Kidney (tissue), 14 donors: ENCODE measurements around the gene SULT4A1. TPM values are rescaled to one million over a fixed set of nuclear protein-coding genes. Genes with fewer than 3 reads are reported as not detected.
A peak's percentile ranks its signal among the peaks of the same experiment; 100 is the strongest.

Source experiments
- DNase-seq, 5 donors: peaks; one replicate each; pipeline ENCODE4 v3.0.0-alpha.2; 2013 to 2020
- FAIRE-seq: peaks from 2 replicates; lab custom pipeline; 2012; peaks lifted over from hg19 to GRCh38; lab: Jason Lieb, UNC
- H3K27ac ChIP-seq, 2 donors: one replicate each; pipeline ENCODE4 v1.7.0; 2013; ENCODE audit warnings: low read depth in 2 of 2, low read length in 2 of 2, inconsistent platforms in 1 of 2
- H3K27me3 ChIP-seq: one replicate; pipeline ENCODE4 v1.7.1; 2013; ENCODE audit warnings: low read length, inconsistent platforms; ENCODE audit not compliant: control insufficient read depth, insufficient read depth
- H3K36me3 ChIP-seq, 3 donors: one replicate each; pipeline versions ENCODE4 v1.7.0 to v1.7.1; 2013; ENCODE audit warnings: low read length in 3 of 3, control low read depth in 1 of 3, inconsistent platforms in 1 of 3; ENCODE audit not compliant: insufficient read depth in 3 of 3, control insufficient read depth in 2 of 3
- H3K4me1 ChIP-seq, 3 donors: one replicate each; pipeline versions ENCODE4 v1.7.0 to v1.7.1; 2013; ENCODE audit warnings: low read length in 3 of 3, inconsistent platforms in 1 of 3, low read depth in 1 of 3; ENCODE audit not compliant: control insufficient read depth in 2 of 3, insufficient read depth in 2 of 3
- H3K4me3 ChIP-seq, 3 donors: one replicate each; pipeline versions ENCODE4 v1.7.0 to v1.8.1; 2013; ENCODE audit warnings: low read length in 3 of 3, control low read depth in 1 of 3, inconsistent platforms in 1 of 3
- H3K9ac ChIP-seq, 3 donors: one replicate each; pipeline versions ENCODE4 v1.7.0 to v1.7.1; 2013; ENCODE audit warnings: low read length in 3 of 3, control low read depth in 1 of 3, inconsistent platforms in 1 of 3
- H3K9me3 ChIP-seq, 3 donors: one replicate each; pipeline versions ENCODE4 v1.7.0 to v1.7.1; 2013; ENCODE audit warnings: low read length in 3 of 3, control low read depth in 1 of 3, inconsistent platforms in 1 of 3; ENCODE audit not compliant: control insufficient read depth in 2 of 3, insufficient read depth in 1 of 3
- intact Hi-C: fragments of 100-400 bp; cut with DNase I; formaldehyde crosslinking; loops from one replicate; pipeline ENCODE4 v1.11.1; 2022
- polyA plus RNA-seq: library from polyadenylated mRNA; stranded (reverse); fragments of 350-450 nt; fragmentation: Illumina TruSeq; extraction: RNeasy Lipid Tissue Mini Kit (QIAGEN cat#74804); gene quantifications from one replicate; pipeline ENCODE4 v1.2.3, GENCODE V29; 2014; ENCODE audit warnings: low read depth, low replicate concordance; ENCODE audit not compliant: insufficient read depth
- total RNA-seq: library from RNA; stranded (reverse); fragmentation: NEBNext Ultra II Directional; extraction: Animal tissue kit (Norgen Biotek cat#: 25700); gene quantifications from one replicate; pipeline ENCODE4 v1.2.1, GENCODE V29; 2021
- TF ChIP-seq, protein P1 (sequence below): IDR thresholded peaks from 3 replicates; pipeline ENCODE4 v1.5.1; 2012; ENCODE audit warnings: mild to moderate bottlenecking, moderate library complexity, borderline replicate concordance; ENCODE audit not compliant: insufficient read depth; ENCODE audit errors: extremely low read depth
- donor health status: control.
- donor health status: control.
- donor health status: control.
- donor health status: control.
- donor health status: control.
- donor health status: DM: yes; HTN: yes; CAD: no.
- donor health status: Normal renal cell carcinoma (clear cell type).

Gene SULT4A1
- total and polyA plus RNA-seq, 2 donors from 2014 or later = 0.52 to 0.57 TPM

DNA sequence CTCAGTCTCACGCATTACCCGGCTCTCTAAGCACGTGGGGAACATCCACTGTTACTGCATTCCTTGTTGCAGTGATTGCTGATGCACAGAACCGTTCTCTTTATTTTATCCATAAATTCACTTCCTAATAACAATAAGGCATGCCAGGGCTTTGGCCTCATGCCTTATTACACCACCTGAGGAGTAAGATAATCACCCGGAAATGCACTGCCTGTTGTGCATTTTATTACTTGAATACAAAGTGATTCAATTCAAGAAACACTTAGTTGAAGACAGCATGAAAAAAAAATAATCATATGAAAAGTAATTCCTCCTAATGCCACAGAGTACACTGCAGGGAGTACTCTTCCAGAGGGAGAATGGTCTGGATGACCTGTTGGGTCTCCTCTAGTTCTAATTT, 69.4 kb downstream of the SULT4A1 start:
- DNase-seq = no peak
- Histone ChIP-seq H3K9me3 (no peaks in the 10 kb centered on the region), H3K4me1 (no peaks in the 10 kb centered on the region), H3K9ac (no peak overlapping the region), H3K36me3 (no peaks in the 10 kb centered on the region), H3K27ac (no peak overlapping the region), H3K4me3 (no peak overlapping the region), H3K27me3 (no peaks in the 10 kb centered on the region)
- FAIRE-seq = no peak
- intact Hi-C loops = no loop called here
- TF ChIP-seq, protein P1, sequence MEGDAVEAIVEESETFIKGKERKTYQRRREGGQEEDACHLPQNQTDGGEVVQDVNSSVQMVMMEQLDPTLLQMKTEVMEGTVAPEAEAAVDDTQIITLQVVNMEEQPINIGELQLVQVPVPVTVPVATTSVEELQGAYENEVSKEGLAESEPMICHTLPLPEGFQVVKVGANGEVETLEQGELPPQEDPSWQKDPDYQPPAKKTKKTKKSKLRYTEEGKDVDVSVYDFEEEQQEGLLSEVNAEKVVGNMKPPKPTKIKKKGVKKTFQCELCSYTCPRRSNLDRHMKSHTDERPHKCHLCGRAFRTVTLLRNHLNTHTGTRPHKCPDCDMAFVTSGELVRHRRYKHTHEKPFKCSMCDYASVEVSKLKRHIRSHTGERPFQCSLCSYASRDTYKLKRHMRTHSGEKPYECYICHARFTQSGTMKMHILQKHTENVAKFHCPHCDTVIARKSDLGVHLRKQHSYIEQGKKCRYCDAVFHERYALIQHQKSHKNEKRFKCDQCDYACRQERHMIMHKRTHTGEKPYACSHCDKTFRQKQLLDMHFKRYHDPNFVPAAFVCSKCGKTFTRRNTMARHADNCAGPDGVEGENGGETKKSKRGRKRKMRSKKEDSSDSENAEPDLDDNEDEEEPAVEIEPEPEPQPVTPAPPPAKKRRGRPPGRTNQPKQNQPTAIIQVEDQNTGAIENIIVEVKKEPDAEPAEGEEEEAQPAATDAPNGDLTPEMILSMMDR = no peak

DNA sequence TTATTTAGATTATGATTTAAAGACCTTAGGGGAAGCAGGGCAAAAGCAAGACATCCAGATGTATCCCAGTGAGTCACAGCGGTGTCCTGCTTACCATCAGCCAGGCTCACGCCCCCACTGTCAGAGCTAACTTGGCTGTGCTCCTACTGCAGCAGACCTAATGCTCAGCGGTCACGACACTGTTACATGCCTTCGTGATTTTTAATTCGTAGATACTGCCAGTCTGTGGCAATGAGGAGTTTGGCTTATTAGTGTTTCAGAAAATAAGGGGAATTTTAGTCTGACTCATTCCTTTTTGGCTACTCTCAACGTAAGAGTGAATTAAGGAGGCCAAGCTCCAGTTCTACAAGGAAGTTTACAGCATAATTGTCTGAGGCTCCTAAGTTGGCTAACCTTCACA, 72.9 kb downstream of the SULT4A1 start:
- Histone ChIP-seq H3K4me3 (no peak overlapping the region), H3K9me3 (no peaks in the 10 kb centered on the region), H3K4me1 (no peaks in the 10 kb centered on the region), H3K27me3 (no peaks in the 10 kb centered on the region), H3K27ac (no peak overlapping the region), H3K9ac (no peak overlapping the region), H3K36me3 (no peaks in the 10 kb centered on the region)
- no peak for FAIRE-seq
- TF ChIP-seq, protein P1 = no peak
- intact Hi-C loops = no loop called here
- peak in 1 of 5 donors; percentile 77 for DNase-seq

DNA sequence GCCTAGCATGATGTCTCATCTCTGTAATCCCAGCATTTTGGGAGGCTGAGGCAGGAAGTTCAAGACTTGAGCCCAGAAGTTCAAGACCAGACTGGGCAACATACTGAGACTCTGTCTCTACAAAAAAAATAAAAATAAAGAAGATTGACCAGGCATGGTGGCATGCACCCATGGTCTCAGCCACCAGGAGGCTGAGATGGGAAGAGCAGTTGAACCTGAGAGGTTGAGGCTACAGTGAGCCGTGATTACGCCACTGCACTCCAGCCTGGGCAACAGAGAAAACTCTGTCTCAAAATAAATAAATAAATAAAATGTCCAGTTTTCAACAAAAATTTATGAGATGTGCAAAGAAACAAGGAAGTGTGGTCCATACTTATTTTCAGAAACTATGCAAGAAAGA, 78.5 kb downstream of the SULT4A1 start:
- Histone ChIP-seq H3K4me3 (no peak overlapping the region), H3K27me3 (no peaks in the 10 kb centered on the region), H3K36me3 (peaks cover 0 to 3% (median 0%) of the 10 kb centered on the region in 3 donors), H3K9me3 (no peaks in the 10 kb centered on the region), H3K9ac (no peak overlapping the region), H3K4me1 (no peaks in the 10 kb centered on the region), H3K27ac (no peak overlapping the region)
- intact Hi-C loops = no loop called here
- TF ChIP-seq, protein P1 = no peak
- no peak for DNase-seq
- no peak for FAIRE-seq

DNA sequence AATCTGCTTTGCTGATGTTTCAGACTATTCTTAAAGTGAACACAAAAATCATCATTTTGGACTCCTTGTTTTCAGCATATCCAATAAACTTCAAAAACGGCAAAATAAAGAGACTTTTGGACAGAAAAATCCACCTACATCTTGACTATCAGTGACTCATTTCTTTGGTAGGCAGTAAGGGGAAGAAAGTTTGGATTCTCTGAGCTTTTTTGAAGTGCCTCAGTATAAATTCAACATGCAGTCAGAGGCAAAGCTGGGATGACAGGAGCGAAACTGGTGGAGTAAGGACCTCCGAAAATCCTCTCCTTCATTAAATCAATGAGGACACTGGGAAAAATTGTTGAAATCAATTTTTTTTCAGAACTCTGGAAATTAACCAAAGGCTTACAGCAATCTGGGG, 79.9 kb downstream of the SULT4A1 start:
- Histone ChIP-seq H3K36me3 (peaks cover 0 to 3% (median 0%) of the 10 kb centered on the region in 3 donors), H3K27ac (no peak overlapping the region), H3K9me3 (no peaks in the 10 kb centered on the region), H3K4me1 (no peaks in the 10 kb centered on the region), H3K27me3 (no peaks in the 10 kb centered on the region), H3K9ac (no peak overlapping the region), H3K4me3 (no peak overlapping the region)
- DNase-seq (no peak), FAIRE-seq (no peak)
- intact Hi-C loops = no loop called here
- TF ChIP-seq, protein P1 = no peak
